Esophagus (tissue), 2 donors: ENCODE measurements around the gene KIF1A. TPM values are rescaled to one million over a fixed set of nuclear protein-coding genes. Genes with fewer than 3 reads are reported as not detected.

Experiments used
- H3K27ac ChIP-seq, 2 donors: one replicate each; pipeline ENCODE4 v1.5.1; 2013; ENCODE audit warnings: low read depth in 2 of 2, mild to moderate bottlenecking in 2 of 2, inconsistent platforms in 1 of 2, low read length in 1 of 2, moderate library complexity in 1 of 2
- H3K27me3 ChIP-seq, 2 donors: one replicate each; pipeline ENCODE4 v1.6.1; 2013; ENCODE audit warnings: low read length in 2 of 2, control low read depth in 1 of 2, mild to moderate bottlenecking in 1 of 2; ENCODE audit not compliant: insufficient read depth in 2 of 2, control insufficient read depth in 1 of 2
- H3K36me3 ChIP-seq, 2 donors: one replicate each; pipeline ENCODE4 v1.6.1; 2013; ENCODE audit warnings: low read length in 1 of 2; ENCODE audit not compliant: control insufficient read depth in 2 of 2, insufficient read depth in 2 of 2
- H3K4me1 ChIP-seq, 2 donors: one replicate each; pipeline ENCODE4 v1.6.1; 2013; ENCODE audit warnings: low read length in 1 of 2; ENCODE audit not compliant: control insufficient read depth in 2 of 2, insufficient read depth in 2 of 2
- H3K4me3 ChIP-seq, 2 donors: one replicate each; pipeline ENCODE4 v1.5.1; 2013; ENCODE audit warnings: low read length in 2 of 2, mild to moderate bottlenecking in 2 of 2, low read depth in 1 of 2, moderate library complexity in 1 of 2
- H3K9me3 ChIP-seq, 2 donors: one replicate each; pipeline ENCODE4 v1.6.1; 2013; ENCODE audit warnings: mild to moderate bottlenecking in 2 of 2, low read depth in 1 of 2, low read length in 1 of 2, moderate library complexity in 1 of 2; ENCODE audit not compliant: control insufficient read depth in 2 of 2, insufficient read depth in 1 of 2
- WGBS, 2 donors: extraction: QIAGEN DNeasy Blood & Tissue Kit; methylation state at CpG; one replicate each; pipeline ENCODE4 v1.1.7; 2013; 5-methylcytosine and 5-hydroxymethylcytosine counted together
- polyA plus RNA-seq, 2 donors: library from polyadenylated mRNA; stranded (reverse); fragments of 200-250 nt; gene quantifications; one replicate each; pipeline ENCODE4 v1.2.3, GENCODE V29; 2013
- donor health status: healthy with polysubstance abuse.
- donor health status: Bipolar disorder and iron deficiency.

Gene KIF1A
- polyA plus RNA-seq, 2 donors, result 0.04 to 0.06 TPM

GRCh38 chr2:240739797-240740196, 80.2 kb downstream of the KIF1A start:
- no peaks in the 10 kb centered on the region for H3K36me3 ChIP-seq
- no peaks in the 10 kb centered on the region for H3K4me1 ChIP-seq
- H3K27ac ChIP-seq, result no peak overlapping the region
- no peak overlapping the region for H3K4me3 ChIP-seq
- no peaks in the 10 kb centered on the region for H3K27me3 ChIP-seq
- 70% methylated on average over 16 of the region's 16 CpGs for WGBS, 2 donors
- no peaks in the 10 kb centered on the region for H3K9me3 ChIP-seq

- H3K9me3 ChIP-seq, result no peaks in the 10 kb centered on the region
- no peak overlapping the region for H3K4me3 ChIP-seq
- no peaks in the 10 kb centered on the region for H3K27me3 ChIP-seq
- no peaks in the 10 kb centered on the region for H3K36me3 ChIP-seq
- H3K27ac ChIP-seq, result no peak overlapping the region
- WGBS, 2 donors, result 78 to 80% methylated on average over 7 of the region's 7 CpGs
- H3K4me1 ChIP-seq, result no peaks in the 10 kb centered on the region
Observed at GRCh38 chr2:240737958-240738357, 82.1 kb downstream of the KIF1A start.

GRCh38 chr2:240737512-240737911, 82.5 kb downstream of the KIF1A start:
- no peak overlapping the region for H3K4me3 ChIP-seq
- H3K4me1 ChIP-seq, result no peaks in the 10 kb centered on the region
- no peak overlapping the region for H3K27ac ChIP-seq
- no peaks in the 10 kb centered on the region for H3K27me3 ChIP-seq
- 62 to 69% methylated on average over 5 of the region's 5 CpGs for WGBS, 2 donors
- no peaks in the 10 kb centered on the region for H3K9me3 ChIP-seq
- H3K36me3 ChIP-seq, result no peaks in the 10 kb centered on the region

- H3K9me3 ChIP-seq, result no peaks in the 10 kb centered on the region
- H3K4me3 ChIP-seq, result no peak overlapping the region
- H3K36me3 ChIP-seq, result no peaks in the 10 kb centered on the region
- H3K27ac ChIP-seq, result no peak overlapping the region
- H3K27me3 ChIP-seq, result no peaks in the 10 kb centered on the region
- WGBS, 2 donors, result 84 to 85% methylated on average over 35 of the region's 35 CpGs
- no peaks in the 10 kb centered on the region for H3K4me1 ChIP-seq
Observed at GRCh38 chr2:240736281-240737250, 83.5 kb downstream of the KIF1A start.

GRCh38 chr2:240735476-240735875, 84.5 kb downstream of the KIF1A start:
- Histone ChIP-seq H3K36me3 (no peaks in the 10 kb centered on the region), H3K27me3 (peaks cover 0 to 3% of the 10 kb centered on the region in 2 donors), H3K27ac (no peak overlapping the region), H3K4me1 (no peaks in the 10 kb centered on the region), H3K9me3 (no peaks in the 10 kb centered on the region), H3K4me3 (no peak overlapping the region)
- 85 to 86% methylated on average over 10 of the region's 10 CpGs for WGBS, 2 donors

- Histone ChIP-seq H3K4me3 (no peak overlapping the region), H3K27ac (no peak overlapping the region), H3K9me3 (no peaks in the 10 kb centered on the region), H3K4me1 (no peaks in the 10 kb centered on the region), H3K27me3 (peaks cover 0 to 3% of the 10 kb centered on the region in 2 donors), H3K36me3 (no peaks in the 10 kb centered on the region)
- WGBS, 2 donors, result 90% methylated on average over 15 to 17 of the region's 17 CpGs
Observed at GRCh38 chr2:240734756-240735155, 85.3 kb downstream of the KIF1A start.

GRCh38 chr2:240733803-240734495, 86.1 kb downstream of the KIF1A start:
- Histone ChIP-seq H3K27me3 (peaks cover 0 to 3% of the 10 kb centered on the region in 2 donors), H3K36me3 (no peaks in the 10 kb centered on the region), H3K4me3 (no peak overlapping the region), H3K4me1 (no peaks in the 10 kb centered on the region), H3K27ac (no peak overlapping the region), H3K9me3 (no peaks in the 10 kb centered on the region)
- 63 to 70% methylated on average over 24 of the region's 24 CpGs for WGBS, 2 donors

GRCh38 chr2:240732911-240733622, 87.0 kb downstream of the KIF1A start:
- Histone ChIP-seq H3K9me3 (no peaks in the 10 kb centered on the region), H3K4me1 (no peaks in the 10 kb centered on the region), H3K4me3 (no peak overlapping the region), H3K36me3 (no peaks in the 10 kb centered on the region), H3K27ac (no peak overlapping the region), H3K27me3 (peaks cover 0 to 3% of the 10 kb centered on the region in 2 donors)
- WGBS, 2 donors, result 71 to 75% methylated on average over 9 to 10 of the region's 10 CpGs

GRCh38 chr2:240732184-240732583, 87.8 kb downstream of the KIF1A start:
- H3K27ac ChIP-seq, result no peak overlapping the region
- no peak overlapping the region for H3K4me3 ChIP-seq
- H3K36me3 ChIP-seq, result no peaks in the 10 kb centered on the region
- peaks cover 0 to 3% of the 10 kb centered on the region in 2 donors for H3K27me3 ChIP-seq
- H3K4me1 ChIP-seq, result no peaks in the 10 kb centered on the region
- H3K9me3 ChIP-seq, result no peaks in the 10 kb centered on the region
- 81 to 85% methylated on average over 5 of the region's 5 CpGs for WGBS, 2 donors
